ENCODE measurements around the gene BMS1.
"Not testable (repeated sequence)": the region's sequence is repeated elsewhere in the genome, so short reads cannot be mapped to it uniquely, and the experiment has no call there.

BMS1 gene, protein sequence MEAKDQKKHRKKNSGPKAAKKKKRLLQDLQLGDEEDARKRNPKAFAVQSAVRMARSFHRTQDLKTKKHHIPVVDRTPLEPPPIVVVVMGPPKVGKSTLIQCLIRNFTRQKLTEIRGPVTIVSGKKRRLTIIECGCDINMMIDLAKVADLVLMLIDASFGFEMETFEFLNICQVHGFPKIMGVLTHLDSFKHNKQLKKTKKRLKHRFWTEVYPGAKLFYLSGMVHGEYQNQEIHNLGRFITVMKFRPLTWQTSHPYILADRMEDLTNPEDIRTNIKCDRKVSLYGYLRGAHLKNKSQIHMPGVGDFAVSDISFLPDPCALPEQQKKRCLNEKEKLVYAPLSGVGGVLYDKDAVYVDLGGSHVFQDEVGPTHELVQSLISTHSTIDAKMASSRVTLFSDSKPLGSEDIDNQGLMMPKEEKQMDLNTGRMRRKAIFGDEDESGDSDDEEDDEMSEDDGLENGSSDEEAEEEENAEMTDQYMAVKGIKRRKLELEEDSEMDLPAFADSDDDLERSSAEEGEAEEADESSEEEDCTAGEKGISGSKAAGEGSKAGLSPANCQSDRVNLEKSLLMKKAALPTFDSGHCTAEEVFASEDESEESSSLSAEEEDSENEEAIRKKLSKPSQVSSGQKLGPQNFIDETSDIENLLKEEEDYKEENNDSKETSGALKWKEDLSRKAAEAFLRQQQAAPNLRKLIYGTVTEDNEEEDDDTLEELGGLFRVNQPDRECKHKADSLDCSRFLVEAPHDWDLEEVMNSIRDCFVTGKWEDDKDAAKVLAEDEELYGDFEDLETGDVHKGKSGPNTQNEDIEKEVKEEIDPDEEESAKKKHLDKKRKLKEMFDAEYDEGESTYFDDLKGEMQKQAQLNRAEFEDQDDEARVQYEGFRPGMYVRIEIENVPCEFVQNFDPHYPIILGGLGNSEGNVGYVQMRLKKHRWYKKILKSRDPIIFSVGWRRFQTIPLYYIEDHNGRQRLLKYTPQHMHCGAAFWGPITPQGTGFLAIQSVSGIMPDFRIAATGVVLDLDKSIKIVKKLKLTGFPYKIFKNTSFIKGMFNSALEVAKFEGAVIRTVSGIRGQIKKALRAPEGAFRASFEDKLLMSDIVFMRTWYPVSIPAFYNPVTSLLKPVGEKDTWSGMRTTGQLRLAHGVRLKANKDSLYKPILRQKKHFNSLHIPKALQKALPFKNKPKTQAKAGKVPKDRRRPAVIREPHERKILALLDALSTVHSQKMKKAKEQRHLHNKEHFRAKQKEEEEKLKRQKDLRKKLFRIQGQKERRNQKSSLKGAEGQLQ

DNA sequence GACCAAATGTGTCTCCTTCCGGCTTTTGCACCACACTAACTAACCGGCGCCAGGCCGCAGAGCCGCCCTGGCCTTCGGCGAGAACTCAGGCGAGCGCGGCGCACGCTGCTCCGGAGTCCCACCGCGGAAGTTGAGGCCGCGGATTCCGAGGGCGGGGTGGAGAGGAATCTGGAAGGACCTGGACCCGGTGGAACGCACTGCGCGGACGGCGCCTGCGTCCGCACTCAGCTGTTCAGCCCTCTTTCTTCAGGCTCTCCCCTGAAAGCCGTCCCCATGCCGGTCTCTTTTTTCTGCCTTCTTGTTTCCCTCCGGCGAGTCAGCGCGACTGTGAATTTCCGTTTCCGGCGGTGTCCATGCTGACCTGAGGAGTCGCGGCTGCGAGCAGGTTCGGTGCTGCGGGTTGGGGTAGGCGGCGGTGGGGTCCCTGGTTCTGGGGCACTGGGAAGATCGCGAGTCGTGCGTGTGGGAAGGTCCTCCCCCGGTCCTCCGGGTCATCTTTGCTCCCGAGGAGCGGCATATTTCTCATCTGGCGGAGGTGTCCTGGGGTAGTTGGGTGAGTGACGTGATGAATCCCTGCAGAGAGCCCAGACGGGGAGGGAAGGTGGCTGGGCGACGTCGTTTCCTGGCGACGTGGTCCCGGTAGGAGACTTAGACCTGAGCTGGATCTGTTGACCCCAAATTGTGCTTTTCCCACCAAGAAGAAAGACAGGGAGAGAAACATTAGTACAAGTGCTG, at the start of gene BMS1:
Gene BMS1 (plus strand): TSS at position 350 of the 735 bp plus-strand sequence. CDS start 1,600 bp downstream, outside the sequence.
- DNase-seq (ENCODE audit: extremely low spot score, insufficient read length, low read depth) (peak; percentile 75), FAIRE-seq (peak; percentile 69)

DNA sequence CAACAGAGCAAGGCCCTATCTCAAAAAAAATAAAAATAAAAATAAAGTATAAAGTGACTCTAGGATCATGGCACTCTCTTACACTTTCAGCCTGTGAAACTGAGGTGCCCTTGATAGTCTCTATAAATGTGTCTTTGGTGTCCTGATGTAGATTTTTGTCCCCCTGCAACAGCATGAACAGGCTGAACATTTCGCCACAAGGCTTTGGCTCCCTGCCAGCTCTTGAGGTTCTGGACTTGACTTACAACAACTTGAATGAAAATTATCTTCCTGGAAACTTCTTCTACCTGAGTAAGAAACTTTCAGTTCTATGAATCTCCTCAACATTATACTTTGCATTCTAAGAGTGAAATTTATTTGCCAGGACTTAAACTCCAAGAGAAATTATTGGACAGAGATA, 48.1 kb upstream of the BMS1 start:
- FAIRE-seq: no peak

DNA sequence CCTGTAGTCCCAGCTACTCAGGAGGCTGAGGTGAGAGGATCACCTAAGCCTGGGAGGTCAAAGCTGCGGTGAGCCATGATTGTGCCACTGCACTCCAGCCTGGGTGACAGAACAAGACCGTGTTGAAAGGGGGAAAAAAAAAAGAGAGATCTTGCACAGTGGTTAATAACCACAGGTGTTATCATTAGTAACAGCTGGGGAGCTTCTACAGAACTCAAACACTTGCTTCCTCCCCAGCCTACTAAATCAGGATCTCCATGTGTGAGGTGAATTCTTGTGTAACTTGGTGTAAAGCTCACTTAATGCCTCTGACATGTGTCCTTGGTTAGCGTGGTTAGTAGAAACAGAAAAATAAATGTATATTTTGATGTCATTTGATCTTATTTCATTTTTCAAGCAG, 43.9 kb upstream of the BMS1 start:
- DNase-seq (ENCODE audit: extremely low spot score, insufficient read length, low read depth) (no peak), FAIRE-seq (no peak)

More for the DNA sequence above, 48.1 kb upstream of the BMS1 start:
- no peak for DNase-seq (ENCODE audit: extremely low spot score, insufficient read length, low read depth)

DNA sequence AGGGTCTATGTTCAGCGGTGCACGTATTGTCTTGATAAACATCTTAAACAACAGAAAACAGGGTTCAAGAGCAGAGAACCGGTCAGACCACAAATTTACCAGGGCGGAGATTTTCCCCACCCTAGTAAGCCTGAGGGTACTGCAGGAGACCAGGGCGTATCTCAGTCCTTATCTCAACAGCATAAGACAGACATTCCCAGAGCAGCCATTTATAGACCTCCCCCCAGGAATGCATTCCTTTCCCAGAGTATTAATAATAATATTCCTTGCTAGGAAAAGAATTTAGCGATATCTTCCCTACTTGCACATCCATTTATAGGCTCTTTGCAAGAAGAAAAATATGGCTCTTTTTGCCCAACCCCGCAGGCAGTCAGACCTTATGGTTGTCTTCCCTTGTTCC, 41.1 kb upstream of the BMS1 start:
- FAIRE-seq; DNase-seq (ENCODE audit: extremely low spot score, insufficient read length, low read depth): not testable (repeated sequence)

DNA sequence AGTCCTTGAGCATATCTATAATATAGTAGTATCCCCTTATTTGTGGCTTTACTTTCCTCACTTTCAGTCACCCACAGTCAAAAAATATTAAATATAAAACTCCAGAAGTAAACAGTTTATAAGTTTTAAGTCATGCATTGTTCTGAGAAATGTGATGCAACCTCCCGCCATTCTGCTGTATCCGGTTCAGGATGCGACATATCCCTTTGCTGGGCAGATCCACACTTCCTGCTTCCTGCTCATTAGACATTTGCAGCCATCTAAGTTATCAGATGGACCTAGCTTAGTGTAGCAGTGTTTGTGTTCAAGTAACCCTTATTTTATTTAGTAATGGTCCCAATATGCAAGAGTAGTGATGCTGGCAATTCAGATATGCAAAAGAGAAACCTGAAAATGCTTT, 38.9 kb upstream of the BMS1 start:
- no peak for FAIRE-seq
- DNase-seq (ENCODE audit: extremely low spot score, insufficient read length, low read depth): no peak

DNA sequence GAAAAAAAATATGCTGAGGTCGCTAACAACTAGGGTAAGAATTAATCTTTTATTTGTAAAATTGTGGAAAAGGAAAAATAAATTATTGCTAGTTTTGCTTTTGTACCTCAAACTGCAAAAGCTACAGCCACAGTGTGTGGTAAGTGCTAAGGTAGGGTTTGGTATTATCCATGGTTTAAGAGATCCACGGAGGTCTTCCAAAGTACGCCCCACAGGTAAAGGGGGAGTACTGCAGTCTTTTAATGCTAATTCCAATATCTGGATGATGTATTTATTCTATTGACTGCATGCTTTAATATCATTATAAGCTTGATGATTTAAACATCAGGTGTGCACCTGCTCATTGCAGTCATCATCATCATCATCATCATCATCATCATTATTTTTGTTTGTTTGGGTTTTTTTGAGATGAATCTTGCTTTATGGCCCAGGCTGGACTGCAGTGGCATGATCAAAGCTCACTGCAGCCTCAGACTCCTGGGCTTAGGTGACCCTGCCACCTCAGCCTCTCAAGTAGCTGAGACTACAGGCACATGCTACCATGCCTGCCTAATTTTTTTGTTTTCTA, 38.4 kb upstream of the BMS1 start:
- no peak for FAIRE-seq
- DNase-seq (ENCODE audit: extremely low spot score, insufficient read length, low read depth): no peak

DNA sequence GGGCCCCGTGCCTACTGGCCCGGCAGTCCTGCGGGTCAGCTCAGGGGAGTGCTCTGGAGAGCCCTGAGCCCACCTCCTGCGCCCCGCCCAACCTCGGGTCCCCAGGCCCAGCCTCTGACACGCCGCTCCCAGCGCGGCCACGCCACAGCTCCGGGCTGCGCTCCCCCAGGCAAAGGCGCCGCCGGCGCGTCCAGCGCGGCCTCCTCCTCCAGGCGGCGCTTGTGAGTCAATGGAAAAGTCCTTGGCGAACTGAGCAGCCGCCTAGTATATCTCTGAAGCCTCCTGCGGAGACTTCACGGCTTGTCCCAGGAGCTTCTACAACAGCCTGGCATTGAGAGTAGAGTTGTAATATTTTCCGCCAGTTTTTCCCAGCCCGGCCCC, 29.5 kb upstream of the BMS1 start:
- DNase-seq (ENCODE audit: extremely low spot score, insufficient read length, low read depth): no peak
- no peak for FAIRE-seq

DNA sequence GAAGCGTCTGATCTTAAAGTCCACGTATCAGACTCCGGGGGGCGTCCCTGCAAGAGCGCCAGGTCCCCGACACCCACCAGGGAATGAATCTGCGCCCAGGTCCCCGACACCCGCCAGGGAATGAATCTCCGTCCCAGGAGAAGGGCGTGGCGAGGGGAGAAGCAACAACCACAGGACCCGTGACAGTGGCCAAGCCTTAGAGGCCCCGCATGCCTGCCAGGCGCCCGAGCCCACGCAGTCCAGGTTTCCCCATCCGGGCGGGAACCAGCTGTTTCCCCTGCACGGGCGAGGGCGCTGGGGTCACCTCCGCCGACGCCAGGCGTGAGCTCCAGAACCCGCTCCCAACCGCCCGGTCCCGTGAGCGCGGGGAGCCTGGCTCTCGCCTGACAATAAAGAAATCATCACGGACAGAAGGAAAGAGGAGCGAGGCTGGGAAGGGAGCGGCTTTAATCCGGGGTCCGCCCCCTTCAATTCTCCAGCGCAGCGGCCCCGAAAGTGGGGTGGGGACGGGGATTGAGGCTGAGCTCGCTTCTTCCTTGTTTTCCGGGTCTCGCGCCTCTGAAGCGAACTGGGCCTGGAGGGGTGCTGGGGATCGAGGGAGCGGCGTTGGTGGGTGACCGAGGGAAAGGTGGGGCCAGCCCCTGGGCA, 29.0 kb upstream of the BMS1 start:
- no peak for FAIRE-seq
- no peak for DNase-seq (ENCODE audit: extremely low spot score, insufficient read length, low read depth)

DNA sequence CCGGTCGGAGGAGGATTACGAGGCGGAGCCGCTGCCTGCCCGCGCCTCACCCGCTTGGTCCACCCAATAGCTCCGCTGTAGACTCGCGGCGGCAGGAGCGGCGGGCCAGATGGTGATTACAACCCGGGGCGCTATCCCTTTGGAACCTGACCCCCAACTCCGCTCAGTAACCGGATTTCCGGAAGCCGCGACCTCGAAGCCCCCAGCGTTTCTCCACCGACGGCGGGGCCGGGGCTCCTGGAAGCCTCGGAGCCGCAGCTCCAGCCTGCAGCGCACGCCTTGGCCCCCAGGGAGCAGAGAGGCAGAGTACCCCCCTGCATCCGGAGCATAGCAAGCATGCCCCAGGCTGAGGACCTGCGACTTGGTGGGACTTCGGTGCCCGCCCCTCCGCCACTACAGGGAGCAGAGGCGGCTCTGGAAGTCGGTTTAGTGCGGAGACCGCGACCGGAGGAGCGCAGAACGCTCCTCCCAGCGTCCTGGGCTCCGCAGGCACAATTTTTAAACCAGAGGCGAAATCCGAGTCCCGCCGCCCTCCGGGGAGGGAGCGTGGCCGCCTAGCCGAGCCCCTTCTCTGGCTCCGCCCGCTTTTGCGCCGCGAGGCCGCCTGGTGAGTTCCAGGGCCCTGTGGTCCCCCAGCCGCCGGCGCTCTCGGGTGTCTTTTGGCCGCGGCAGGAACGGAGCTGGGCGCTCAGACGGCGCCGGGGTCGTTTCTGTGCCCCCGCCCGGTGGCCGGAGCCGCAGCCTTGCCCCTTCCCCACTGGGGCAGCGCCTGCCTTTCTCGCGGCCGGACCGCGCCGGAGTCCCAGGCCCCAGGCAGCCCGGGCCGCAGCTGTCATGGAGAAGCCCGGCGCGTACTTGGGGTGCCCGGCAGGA, 28.2 kb upstream of the BMS1 start:
- no peak for FAIRE-seq
- DNase-seq (ENCODE audit: extremely low spot score, insufficient read length, low read depth): no peak

DNA sequence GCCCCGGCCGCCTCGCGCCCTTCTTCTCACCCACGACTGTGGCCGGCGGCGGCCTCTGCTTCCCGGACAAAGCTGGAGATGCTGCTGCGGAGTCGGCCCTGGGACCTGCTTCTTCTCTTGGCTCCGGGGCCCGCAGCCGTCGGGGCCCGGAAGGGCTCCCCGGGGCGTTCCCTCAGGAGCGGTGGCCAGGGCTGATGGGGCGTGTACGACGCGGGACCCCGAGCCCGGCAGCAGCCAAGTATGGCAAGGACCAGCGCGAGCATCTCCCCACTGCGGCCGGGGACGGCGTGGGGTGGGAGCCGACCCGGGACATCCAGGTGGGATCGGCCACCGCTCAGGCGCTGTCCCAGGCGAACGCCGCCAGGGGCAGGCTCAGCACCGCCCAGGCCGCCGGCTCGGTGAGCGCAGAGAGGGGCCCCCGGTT, 27.6 kb upstream of the BMS1 start:
- FAIRE-seq (no peak), DNase-seq (ENCODE audit: extremely low spot score, insufficient read length, low read depth) (no peak)

DNA sequence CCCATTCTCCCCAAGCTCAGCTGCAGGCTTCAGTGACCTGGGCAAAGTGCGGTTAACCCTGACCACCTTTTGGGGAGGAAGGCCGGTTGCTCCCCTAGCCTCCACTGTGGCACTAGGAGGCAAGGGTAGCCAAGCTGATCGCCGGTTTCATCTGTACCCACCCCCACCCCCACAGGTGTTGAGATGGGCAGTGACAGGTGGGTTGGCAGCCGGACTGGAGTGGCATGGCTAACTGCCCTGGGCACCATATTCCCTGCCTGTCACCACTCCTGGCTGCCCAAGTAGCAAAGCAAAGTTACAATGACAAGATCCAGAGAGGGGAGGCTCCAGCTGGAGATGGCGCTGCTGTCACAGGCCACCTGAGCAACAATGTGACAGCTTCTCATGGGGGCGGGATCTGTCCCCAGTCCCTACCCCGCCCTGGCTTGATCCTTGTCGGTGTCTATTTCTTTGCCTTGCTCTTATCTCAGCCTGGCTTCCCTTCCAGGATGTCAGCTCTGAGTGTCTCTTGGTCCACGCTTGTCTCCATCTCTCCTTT, 27.0 kb upstream of the BMS1 start:
- DNase-seq (ENCODE audit: extremely low spot score, insufficient read length, low read depth) (no peak), FAIRE-seq (no peak)

DNA sequence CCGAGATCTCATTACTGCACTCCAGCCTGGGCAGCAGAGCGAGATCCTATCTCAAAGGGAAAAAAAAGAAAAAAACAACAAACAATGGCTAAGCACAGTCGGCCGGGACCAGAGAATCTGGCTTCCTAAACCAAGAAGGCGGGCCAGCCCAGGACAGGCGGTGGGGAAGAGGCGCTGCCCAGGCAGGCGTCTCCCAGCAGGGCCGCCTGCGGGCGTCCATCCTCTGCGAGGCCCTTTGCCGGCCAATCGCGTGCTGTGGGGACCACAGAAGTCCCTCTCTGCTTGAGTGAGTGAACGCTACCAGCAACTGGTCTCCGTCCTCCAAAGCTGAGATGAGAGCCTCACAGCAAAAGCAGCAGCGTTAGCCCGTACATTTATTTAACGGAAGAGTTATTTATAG, 14.7 kb upstream of the BMS1 start:
- DNase-seq (ENCODE audit: extremely low spot score, insufficient read length, low read depth): no peak
- no peak for FAIRE-seq

DNA sequence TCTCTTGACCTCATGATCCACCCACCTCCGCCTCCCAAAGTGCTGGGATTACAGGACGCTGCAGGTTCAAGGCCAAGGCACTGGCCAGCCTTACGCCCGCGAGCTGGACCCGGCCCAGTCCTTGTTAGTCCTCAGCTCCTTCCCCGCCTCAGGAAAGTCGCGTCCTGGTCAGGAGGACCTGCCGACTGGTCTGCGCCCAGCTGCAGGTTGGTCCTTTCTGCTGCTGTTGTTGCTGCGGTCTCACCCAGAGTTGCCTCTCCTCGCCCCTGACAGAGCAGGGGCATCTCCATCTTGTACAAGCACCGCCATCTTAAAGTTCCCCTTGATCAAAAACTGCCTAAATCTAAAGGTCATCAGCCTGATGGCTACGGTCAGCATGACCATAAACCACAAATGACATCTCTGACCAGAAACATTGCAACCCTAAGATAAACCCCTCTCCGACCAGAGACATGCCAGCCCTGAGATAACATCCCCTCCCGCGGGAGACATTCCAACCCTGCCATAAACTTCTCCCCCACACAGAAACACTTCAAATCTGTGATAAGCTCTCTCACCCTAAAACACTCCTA, 13.9 kb upstream of the BMS1 start:
- FAIRE-seq (no peak), DNase-seq (ENCODE audit: extremely low spot score, insufficient read length, low read depth) (no peak)

DNA sequence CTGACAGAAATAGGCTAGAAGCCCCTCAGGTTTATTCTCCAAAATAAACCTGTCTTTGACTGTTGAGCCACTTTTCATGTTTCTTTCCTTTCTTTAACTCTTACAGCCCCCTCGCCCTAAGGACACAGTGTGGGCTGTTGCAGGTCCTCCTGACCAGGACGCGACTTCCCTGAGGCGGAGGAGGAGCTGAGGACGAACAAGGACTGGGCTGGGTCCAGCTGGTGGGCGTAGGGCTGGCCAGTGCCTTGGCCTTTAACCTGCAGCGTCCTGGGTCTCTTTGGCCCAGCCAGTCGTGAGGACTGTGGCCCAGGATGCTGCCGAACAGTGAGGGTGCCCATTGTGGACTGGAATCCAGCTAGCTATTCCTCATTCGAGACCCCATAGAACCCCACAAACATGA, 13.4 kb upstream of the BMS1 start:
- no peak for FAIRE-seq
- no peak for DNase-seq (ENCODE audit: extremely low spot score, insufficient read length, low read depth)

DNA sequence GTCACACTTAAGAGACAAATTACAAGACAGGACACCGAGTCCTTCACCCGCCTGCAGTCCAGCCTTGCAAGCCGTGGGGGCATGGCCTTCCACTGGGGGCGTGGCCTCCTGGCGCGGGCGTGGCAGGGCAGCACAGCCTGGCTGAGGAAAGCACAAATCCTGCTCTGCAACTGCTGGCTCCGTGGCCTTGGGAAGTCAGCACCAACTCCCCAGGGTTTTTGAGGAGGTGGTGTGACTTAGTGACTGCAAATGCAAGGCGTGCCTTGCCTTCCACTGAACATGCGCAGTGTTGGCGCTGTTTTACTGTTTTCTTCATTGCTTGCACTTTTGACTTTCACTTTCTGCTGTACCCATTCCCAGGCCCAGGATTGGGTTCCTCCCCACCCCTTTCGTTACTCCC, 12.9 kb upstream of the BMS1 start:
- no peak for FAIRE-seq
- DNase-seq (ENCODE audit: extremely low spot score, insufficient read length, low read depth): no peak

DNA sequence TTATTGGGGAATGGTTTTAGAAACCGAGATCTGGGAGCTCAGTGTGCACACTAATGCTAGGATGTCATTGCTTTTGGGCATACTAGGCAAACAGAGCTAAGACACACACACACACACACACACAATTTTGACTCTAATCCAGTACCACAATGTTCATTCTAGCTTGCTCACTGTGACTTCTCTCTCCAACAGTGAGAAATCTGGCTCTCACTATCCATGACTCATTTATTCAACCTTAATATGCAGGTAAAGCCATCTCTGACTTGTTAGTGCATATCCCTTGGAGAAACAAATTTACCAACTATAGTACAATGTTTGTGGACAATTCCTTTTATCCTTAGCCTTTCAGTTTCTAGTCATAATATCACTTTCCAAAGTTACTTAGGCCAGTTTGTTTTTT, 5.9 kb upstream of the BMS1 start:
- FAIRE-seq (no peak), DNase-seq (ENCODE audit: extremely low spot score, insufficient read length, low read depth) (no peak)

DNA sequence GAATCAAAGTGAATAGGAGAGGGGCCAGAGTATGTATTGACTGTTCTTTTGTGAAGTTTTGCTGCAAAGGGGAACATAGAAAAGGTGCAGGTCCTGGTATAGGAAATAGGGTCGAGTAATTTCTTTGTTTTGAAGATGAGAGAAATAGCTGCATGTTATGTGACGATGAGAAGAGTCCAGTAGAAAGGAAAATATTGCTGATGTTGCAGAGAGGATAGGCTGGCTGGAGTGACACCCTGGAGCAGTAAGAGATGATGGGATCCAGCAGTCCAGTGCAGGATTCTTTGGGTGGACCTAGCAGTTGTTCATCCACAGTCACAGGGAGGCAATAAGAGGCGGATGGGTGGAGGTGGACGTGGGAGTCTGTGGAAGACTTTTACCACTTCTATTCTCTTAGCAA, 2.1 kb upstream of the BMS1 start:
- FAIRE-seq (no peak), DNase-seq (ENCODE audit: extremely low spot score, insufficient read length, low read depth) (no peak)
